Activated naive CD8-positive, alpha-beta T cell treated with anti-CD3 and anti-CD28 coated beads for 36 hours (primary cell): Measurements from ENCODE around the gene CCDC9B. TPM values are rescaled to one million over a fixed set of nuclear protein-coding genes. Genes with fewer than 3 reads are reported as not detected.
A peak's percentile ranks its signal among the peaks of the same experiment; 100 is the strongest.

ENCODE experiments used
- DNase-seq: peaks from one replicate; pipeline ENCODE4 v3.0.0; 2021
- H3K27ac Mint-ChIP-seq: one replicate; pipeline ENCODE4 v1.8.0; 2022; ENCODE audit warnings: mild to moderate bottlenecking, moderate library complexity, mixed read lengths
- H3K27me3 Mint-ChIP-seq: one replicate; pipeline ENCODE4 v1.8.0; 2022; ENCODE audit warnings: mild to moderate bottlenecking, mixed read lengths
- H3K36me3 Mint-ChIP-seq: one replicate; pipeline ENCODE4 v1.8.0; 2021; ENCODE audit warnings: mild to moderate bottlenecking, mixed read lengths
- H3K4me1 Mint-ChIP-seq: one replicate; pipeline ENCODE4 v1.8.0; 2021; ENCODE audit warnings: mixed read lengths
- H3K4me3 Mint-ChIP-seq: one replicate; pipeline ENCODE4 v1.8.0; 2022; ENCODE audit warnings: mild to moderate bottlenecking, moderate library complexity, mixed read lengths
- H3K9me3 Mint-ChIP-seq: one replicate; pipeline ENCODE4 v1.8.0; 2022; ENCODE audit warnings: mixed read lengths
- total RNA-seq, 2 experiments: library from RNA; stranded (reverse); gene quantifications; one replicate each; pipeline ENCODE4 v1.2.3, GENCODE V29; 2021

The CCDC9B gene
- total RNA-seq, 2 experiments from 2014 or later = 0.24 to 0.62 TPM

- H3K36me3 Mint-ChIP-seq = no peaks in the 10 kb centered on the region
These were observed 28.2 kb upstream of the CCDC9B start for GRCh38 chr15:40368719-40369473.

DNA sequence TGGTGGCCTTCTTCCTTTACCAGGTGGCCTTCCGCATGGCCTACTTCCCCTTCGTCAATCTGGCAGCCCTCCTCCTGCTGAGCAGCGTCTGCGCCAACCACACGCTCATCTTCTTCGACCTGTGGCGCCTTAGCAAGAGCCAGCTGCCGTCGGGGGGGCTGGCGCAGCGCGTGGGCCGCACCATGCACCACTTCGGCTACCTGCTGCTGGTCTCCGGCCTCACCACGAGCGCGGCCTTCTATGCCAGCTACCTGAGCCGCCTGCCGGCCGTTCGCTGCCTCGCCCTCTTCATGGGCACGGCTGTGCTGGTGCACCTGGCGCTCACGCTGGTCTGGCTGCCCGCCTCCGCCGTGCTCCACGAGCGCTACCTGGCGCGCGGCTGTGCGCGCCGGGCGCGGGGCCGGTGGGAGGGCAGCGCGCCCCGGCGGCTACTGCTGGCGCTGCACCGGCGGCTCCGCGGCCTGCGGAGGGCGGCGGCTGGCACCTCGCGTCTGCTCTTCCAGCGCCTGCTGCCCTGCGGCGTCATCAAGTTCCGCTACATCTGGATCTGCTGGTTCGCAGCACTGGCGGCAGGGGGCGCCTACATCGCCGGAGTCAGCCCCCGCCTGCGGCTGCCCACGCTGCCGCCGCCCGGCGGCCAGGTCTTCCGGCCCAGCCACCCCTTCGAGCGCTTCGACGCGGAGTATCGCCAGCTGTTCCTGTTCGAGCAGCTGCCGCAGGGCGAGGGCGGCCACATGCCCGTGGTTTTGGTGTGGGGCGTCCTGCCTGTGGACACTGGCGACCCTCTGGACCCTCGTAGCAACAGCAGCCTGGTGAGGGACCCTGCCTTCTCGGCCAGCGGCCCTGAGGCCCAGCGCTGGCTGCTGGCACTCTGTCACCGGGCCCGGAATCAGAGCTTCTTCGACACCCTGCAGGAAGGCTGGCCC lies 27.2 kb upstream of the CCDC9B start:
- peak; percentile 92 for DNase-seq
- Mint-ChIP-seq H3K36me3 (no peaks in the 10 kb centered on the region), H3K4me3 (peak overlapping the region; percentile 76), H3K27ac (peak overlapping the region; percentile 43), H3K4me1 (peaks cover 13% of the 10 kb centered on the region), H3K27me3 (no peaks in the 10 kb centered on the region), H3K9me3 (no peaks in the 10 kb centered on the region)

More at GRCh38 chr15:40368719-40369473, 28.2 kb upstream of the CCDC9B start:
- H3K4me3 Mint-ChIP-seq = no peak overlapping the region
- no peaks in the 10 kb centered on the region for H3K27me3 Mint-ChIP-seq
- H3K27ac Mint-ChIP-seq = no peak overlapping the region
- H3K9me3 Mint-ChIP-seq = no peaks in the 10 kb centered on the region
- peaks cover 13% of the 10 kb centered on the region for H3K4me1 Mint-ChIP-seq
- DNase-seq = no peak

DNA sequence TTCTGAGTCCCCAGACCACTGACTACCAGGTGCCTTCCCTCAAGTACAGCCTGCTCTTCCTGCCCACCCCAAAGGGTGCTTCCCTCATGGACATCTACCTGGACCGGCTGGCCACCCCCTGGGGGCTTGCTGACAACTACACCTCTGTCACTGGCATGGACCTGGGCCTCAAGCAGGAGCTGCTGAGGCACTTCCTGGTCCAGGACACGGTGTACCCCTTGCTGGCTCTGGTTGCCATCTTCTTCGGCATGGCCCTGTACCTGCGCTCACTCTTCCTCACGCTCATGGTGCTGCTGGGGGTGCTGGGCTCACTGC lies 26.6 kb upstream of the CCDC9B start:
- Mint-ChIP-seq H3K9me3 (no peaks in the 10 kb centered on the region), H3K27ac (peak overlapping the region; percentile 43), H3K4me1 (peaks cover 13% of the 10 kb centered on the region), H3K4me3 (peak overlapping the region; percentile 76), H3K27me3 (no peaks in the 10 kb centered on the region), H3K36me3 (no peaks in the 10 kb centered on the region)
- no peak for DNase-seq

- H3K27ac Mint-ChIP-seq = no peak overlapping the region
- peaks cover 13% of the 10 kb centered on the region for H3K4me1 Mint-ChIP-seq
- no peak for DNase-seq
- H3K4me3 Mint-ChIP-seq = peak overlapping the region; percentile 76
- no peaks in the 10 kb centered on the region for H3K9me3 Mint-ChIP-seq
- H3K36me3 Mint-ChIP-seq = no peaks in the 10 kb centered on the region
- H3K27me3 Mint-ChIP-seq = no peaks in the 10 kb centered on the region
These were observed 26.0 kb upstream of the CCDC9B start for GRCh38 chr15:40366457-40367370.

GRCh38 chr15:40365624-40366456 lies 25.1 kb upstream of the CCDC9B start:
- H3K27me3 Mint-ChIP-seq = no peaks in the 10 kb centered on the region
- DNase-seq = no peak
- H3K4me3 Mint-ChIP-seq = no peak overlapping the region
- H3K36me3 Mint-ChIP-seq = no peaks in the 10 kb centered on the region
- peaks cover 13% of the 10 kb centered on the region for H3K4me1 Mint-ChIP-seq
- no peak overlapping the region for H3K27ac Mint-ChIP-seq
- no peaks in the 10 kb centered on the region for H3K9me3 Mint-ChIP-seq

GRCh38 chr15:40365016-40365415 lies 24.3 kb upstream of the CCDC9B start:
- no peaks in the 10 kb centered on the region for H3K36me3 Mint-ChIP-seq
- DNase-seq = no peak
- H3K4me3 Mint-ChIP-seq = no peak overlapping the region
- H3K4me1 Mint-ChIP-seq = peaks cover 13% of the 10 kb centered on the region
- no peak overlapping the region for H3K27ac Mint-ChIP-seq
- no peaks in the 10 kb centered on the region for H3K9me3 Mint-ChIP-seq
- H3K27me3 Mint-ChIP-seq = no peaks in the 10 kb centered on the region

- Mint-ChIP-seq H3K36me3 (no peaks in the 10 kb centered on the region), H3K27ac (no peak overlapping the region), H3K27me3 (no peaks in the 10 kb centered on the region), H3K4me1 (peaks cover 13% of the 10 kb centered on the region), H3K9me3 (no peaks in the 10 kb centered on the region), H3K4me3 (no peak overlapping the region)
- DNase-seq = no peak
These were observed 23.5 kb upstream of the CCDC9B start for GRCh38 chr15:40364251-40364650.

DNA sequence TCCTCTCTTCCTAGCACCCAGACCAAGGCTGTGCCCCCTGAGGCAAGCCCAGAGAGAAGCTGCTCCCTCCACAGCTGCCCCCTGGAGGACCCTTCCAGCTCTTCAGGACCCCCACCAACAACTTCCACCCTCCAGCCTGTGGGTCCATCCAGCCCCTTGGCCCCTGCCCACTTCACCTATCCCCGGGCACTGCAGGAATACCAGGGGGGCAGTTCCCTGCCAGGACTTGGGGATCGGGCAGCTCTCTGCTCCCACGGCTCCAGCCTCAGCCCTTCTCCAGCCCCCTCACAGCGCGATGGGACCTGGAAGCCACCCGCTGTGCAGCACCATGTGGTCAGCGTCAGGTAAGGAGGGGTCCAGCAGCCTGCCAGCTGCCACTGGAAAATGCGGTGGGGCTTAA lies 22.9 kb upstream of the CCDC9B start:
- Mint-ChIP-seq H3K27ac (no peak overlapping the region), H3K4me1 (peaks cover 17% of the 10 kb centered on the region), H3K4me3 (no peak overlapping the region), H3K9me3 (no peaks in the 10 kb centered on the region), H3K27me3 (no peaks in the 10 kb centered on the region), H3K36me3 (no peaks in the 10 kb centered on the region)
- no peak for DNase-seq

DNA sequence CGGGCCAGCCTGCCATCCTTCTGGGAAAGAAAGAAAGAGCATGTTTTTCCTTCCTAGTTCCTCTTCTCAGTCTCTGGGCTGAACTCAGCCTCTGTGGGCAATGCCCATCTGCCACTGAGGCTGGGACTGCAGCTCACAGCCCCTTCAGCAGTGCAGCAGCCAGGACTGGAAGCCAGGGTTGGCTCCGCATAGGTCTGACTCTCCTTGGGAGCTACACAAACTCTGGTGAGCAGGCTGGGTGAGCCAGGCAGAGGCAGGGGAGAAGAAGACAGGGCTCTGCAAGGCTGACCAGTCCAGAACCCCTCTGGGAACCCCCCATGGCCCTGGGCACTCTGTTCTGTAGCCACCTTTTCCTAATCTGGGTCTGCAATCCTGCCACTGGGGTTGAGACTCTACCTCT lies 20.9 kb upstream of the CCDC9B start:
- Mint-ChIP-seq H3K36me3 (no peaks in the 10 kb centered on the region), H3K9me3 (no peaks in the 10 kb centered on the region), H3K27me3 (no peaks in the 10 kb centered on the region), H3K4me1 (peaks cover 12% of the 10 kb centered on the region), H3K27ac (no peak overlapping the region), H3K4me3 (no peak overlapping the region)
- no peak for DNase-seq

DNA sequence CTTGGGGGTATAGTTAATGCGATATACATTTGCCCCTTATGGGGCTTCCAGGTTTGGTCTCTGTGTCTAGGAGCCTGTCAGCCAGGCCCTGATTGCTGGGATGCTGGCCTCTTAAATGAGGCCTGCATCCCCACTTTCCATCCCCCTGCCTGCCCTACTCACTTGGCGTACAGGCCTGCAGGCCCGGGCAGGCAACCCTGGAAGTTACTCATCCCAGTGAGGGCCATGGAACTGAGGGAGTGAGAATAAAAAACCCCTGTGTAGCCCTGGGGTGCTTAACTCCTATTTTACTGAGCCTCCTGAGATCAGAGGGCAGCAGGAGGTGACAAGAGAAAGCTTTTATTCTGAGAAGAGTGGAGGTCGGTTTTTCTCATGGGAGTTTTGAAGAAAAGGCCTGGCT lies 19.3 kb upstream of the CCDC9B start:
- H3K27ac Mint-ChIP-seq = no peak overlapping the region
- H3K9me3 Mint-ChIP-seq = no peaks in the 10 kb centered on the region
- no peak overlapping the region for H3K4me3 Mint-ChIP-seq
- H3K27me3 Mint-ChIP-seq = peaks cover 3% of the 10 kb centered on the region
- no peak for DNase-seq
- peaks cover 6% of the 10 kb centered on the region for H3K4me1 Mint-ChIP-seq
- H3K36me3 Mint-ChIP-seq = no peaks in the 10 kb centered on the region

DNA sequence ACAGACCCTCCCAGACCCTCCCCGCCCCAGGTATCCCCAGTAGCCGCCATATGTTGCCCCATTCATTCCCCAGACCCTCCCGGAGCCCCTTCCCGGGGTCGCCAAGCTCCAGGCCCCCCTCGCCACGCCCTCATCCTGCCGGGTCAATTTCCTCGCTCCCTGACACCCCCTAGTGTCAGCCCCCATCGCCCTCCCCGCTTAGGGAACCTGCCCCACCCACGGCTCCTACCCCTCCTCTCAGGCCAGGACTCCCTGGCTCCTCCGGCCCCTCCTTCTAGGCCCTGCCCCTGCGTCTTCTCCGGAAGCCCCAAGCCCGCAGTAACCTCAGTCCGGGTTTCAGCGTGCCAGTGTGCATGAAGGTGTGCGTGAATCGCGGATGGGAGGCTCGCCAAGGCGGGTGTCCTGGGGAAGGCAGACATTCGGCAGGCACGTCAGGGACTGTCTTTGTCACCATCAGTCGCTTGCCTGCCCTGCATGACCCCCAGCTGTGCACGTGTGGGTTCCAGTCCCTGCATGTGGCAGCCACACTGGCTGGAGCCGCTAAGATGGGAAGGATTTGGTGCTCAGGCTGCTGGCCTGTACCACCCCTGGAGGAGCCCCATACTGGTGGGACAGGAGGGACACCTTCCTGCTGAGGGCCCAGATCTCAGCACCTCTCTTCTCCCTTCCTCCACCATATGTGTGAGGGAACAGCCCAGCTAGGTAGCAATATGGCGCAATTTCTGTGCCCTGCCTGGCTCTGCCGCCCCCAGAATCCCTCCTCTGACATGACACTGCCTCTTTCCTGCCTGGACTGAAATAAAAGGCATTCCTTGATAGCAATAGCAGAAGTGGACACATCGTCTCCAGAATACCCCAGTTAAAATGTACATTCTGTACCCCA lies 18.0 kb upstream of the CCDC9B start:
- peaks cover 6% of the 10 kb centered on the region for H3K4me1 Mint-ChIP-seq

GRCh38 chr15:40357723-40358470 lies 17.2 kb upstream of the CCDC9B start, which contains the start of gene DISP2:
Gene DISP2, plus strand, starts transcription at chr15:40358219. Its CDS starts 103 bp downstream, at chr15:40358322.
- Mint-ChIP-seq H3K27ac (no peak within 1 kb of the TSS), H3K4me3 (peak within 1 kb of the TSS; percentile 78), H3K27me3 (peaks cover 3% of the 10 kb centered on the region), H3K36me3 (no peaks in the 10 kb centered on the region), H3K4me1 (peaks cover 6% of the 10 kb centered on the region), H3K9me3 (no peaks in the 10 kb centered on the region)
- DNase-seq = peak; percentile 93

More for the DNA sequence above, 18.0 kb upstream of the CCDC9B start:
- peak; percentile 38 for DNase-seq
- H3K36me3 Mint-ChIP-seq = no peaks in the 10 kb centered on the region
- H3K27ac Mint-ChIP-seq = no peak overlapping the region
- H3K4me3 Mint-ChIP-seq = peak overlapping the region; percentile 78
- H3K27me3 Mint-ChIP-seq = peaks cover 3% of the 10 kb centered on the region
- H3K9me3 Mint-ChIP-seq = no peaks in the 10 kb centered on the region

DNA sequence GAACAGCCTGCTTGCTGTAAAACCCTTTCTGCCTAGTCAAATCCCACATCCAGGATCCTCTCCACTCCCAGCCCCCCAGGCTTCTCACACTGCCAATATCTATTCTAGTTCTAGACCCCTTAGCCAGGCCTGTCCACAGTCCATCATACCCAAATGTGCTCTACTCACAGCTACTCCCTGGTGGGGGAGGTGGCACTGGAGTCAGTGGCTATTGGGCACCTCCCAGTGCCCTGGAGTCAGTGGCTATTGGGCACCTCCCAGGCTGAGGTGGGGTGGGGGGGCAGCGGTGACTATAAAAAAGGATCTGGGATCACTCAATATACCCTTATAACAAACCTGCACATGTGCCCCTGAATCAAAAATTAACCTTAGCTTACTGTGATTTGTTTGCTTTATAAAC lies 16.5 kb upstream of the CCDC9B start:
- H3K4me3 Mint-ChIP-seq = peak overlapping the region; percentile 32
- H3K27ac Mint-ChIP-seq = no peak overlapping the region
- H3K36me3 Mint-ChIP-seq = no peaks in the 10 kb centered on the region
- DNase-seq = no peak
- peaks cover 3% of the 10 kb centered on the region for H3K27me3 Mint-ChIP-seq
- peaks cover 6% of the 10 kb centered on the region for H3K4me1 Mint-ChIP-seq
- no peaks in the 10 kb centered on the region for H3K9me3 Mint-ChIP-seq
